Measurements from ENCODE around the gene KCTD11. TPM values are rescaled to one million over a fixed set of nuclear protein-coding genes. Genes with fewer than 3 reads are reported as not detected.

Gene KCTD11
- total and polyA plus RNA-seq, 2 experiments from 2014 or later = 16.2 to 27.2 TPM

GRCh38 chr17:7382901-7383300 is 30.9 kb downstream of the KCTD11 start:
- Histone ChIP-seq H3K9ac (no peak overlapping the region), H3K9me2 (ENCODE audit: insufficient read depth) (no peaks in the 10 kb centered on the region), H3K4me3 (no peak overlapping the region), H4K20me1 (ENCODE audit: insufficient read depth) (no peaks in the 10 kb centered on the region), H3K79me2 (ENCODE audit: insufficient read depth) (no peaks in the 10 kb centered on the region), H3F3A (ENCODE audit: insufficient read depth) (no peaks in the 10 kb centered on the region), H3K27me3 (replicated peaks; ENCODE audit: insufficient read depth) (no peaks in the 10 kb centered on the region), H3K4me1 (ENCODE audit: insufficient read depth) (peaks cover 6% of the 10 kb centered on the region), H3K4me2 (ENCODE audit: unreplicated experiment) (no peak overlapping the region), H3K36me3 (ENCODE audit: low read depth) (no peaks in the 10 kb centered on the region), H3K9me3 (ENCODE audit: low read depth) (no peaks in the 10 kb centered on the region), H3K27ac (no peak overlapping the region), H2AFZ (no peak overlapping the region)
- TF ChIP-seq EZH2 (IDR thresholded peaks at IDR 0.05; ENCODE audit: insufficient read depth, poor library complexity, severe bottlenecking) = no peak
- no peak for TF ChIP-seq EZH2phosphoT487 (IDR thresholded peaks at IDR 0.05; ENCODE audit: insufficient read depth, low read depth)
- WGBS, 2 experiments (ENCODE audit: low coverage in 1 of 2, low lambda C conversion rate in 2 of 2, missing lambda C conversion rate in 2 of 2) = 77 to 82% methylated on average over 10 of the region's 10 CpGs
- in situ Hi-C loops (cut with MboI) = no loop called here
- no peak for DNase-seq

DNA sequence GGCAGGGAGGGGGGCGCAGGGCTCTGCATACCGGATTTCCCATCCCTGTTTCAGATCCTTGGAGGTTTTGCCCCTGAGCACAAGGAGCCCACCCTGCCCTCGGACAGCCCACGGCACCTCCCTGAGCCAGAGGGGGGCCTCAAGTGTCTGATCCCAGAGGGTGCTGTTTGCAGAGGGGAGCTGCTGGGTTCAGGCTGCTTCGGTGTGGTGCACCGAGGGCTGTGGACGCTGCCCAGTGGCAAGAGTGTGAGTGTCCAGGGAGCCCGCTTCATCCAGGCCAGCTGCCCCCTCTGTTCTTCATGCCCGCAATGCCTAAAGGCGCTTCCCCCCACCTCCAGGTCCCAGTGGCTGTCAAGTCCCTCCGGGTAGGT is 31.4 kb downstream of the KCTD11 start:
- H3K9ac ChIP-seq = no peak overlapping the region
- H3K4me2 ChIP-seq (ENCODE audit: unreplicated experiment) = no peak overlapping the region
- H3K27me3 ChIP-seq (replicated peaks; ENCODE audit: insufficient read depth) = no peaks in the 10 kb centered on the region
- H3K27ac ChIP-seq = no peak overlapping the region
- in situ Hi-C loops (cut with MboI) = no loop called here
- H3K4me3 ChIP-seq = no peak overlapping the region
- TF ChIP-seq EZH2phosphoT487 (IDR thresholded peaks at IDR 0.05; ENCODE audit: insufficient read depth, low read depth) (no peak), EZH2 (IDR thresholded peaks at IDR 0.05; ENCODE audit: insufficient read depth, poor library complexity, severe bottlenecking) (no peak)
- no peaks in the 10 kb centered on the region for H3K9me2 ChIP-seq (ENCODE audit: insufficient read depth)
- peaks cover under 1% of the 10 kb centered on the region; the same call in 1 of the 2 replicates for H3K36me3 ChIP-seq (ENCODE audit: low read depth)
- no peaks in the 10 kb centered on the region for H3K79me2 ChIP-seq (ENCODE audit: insufficient read depth)
- H3K9me3 ChIP-seq (ENCODE audit: low read depth) = no peaks in the 10 kb centered on the region
- H4K20me1 ChIP-seq (ENCODE audit: insufficient read depth) = no peaks in the 10 kb centered on the region
- no peaks in the 10 kb centered on the region for H3F3A ChIP-seq (ENCODE audit: insufficient read depth)
- DNase-seq = no peak
- WGBS, 2 experiments (ENCODE audit: low coverage in 1 of 2, low lambda C conversion rate in 2 of 2, missing lambda C conversion rate in 2 of 2) = 66 to 72% methylated on average over 11 of the region's 11 CpGs
- H3K4me1 ChIP-seq (ENCODE audit: insufficient read depth) = peaks cover 6% of the 10 kb centered on the region
- no peak overlapping the region for H2AFZ ChIP-seq

DNA sequence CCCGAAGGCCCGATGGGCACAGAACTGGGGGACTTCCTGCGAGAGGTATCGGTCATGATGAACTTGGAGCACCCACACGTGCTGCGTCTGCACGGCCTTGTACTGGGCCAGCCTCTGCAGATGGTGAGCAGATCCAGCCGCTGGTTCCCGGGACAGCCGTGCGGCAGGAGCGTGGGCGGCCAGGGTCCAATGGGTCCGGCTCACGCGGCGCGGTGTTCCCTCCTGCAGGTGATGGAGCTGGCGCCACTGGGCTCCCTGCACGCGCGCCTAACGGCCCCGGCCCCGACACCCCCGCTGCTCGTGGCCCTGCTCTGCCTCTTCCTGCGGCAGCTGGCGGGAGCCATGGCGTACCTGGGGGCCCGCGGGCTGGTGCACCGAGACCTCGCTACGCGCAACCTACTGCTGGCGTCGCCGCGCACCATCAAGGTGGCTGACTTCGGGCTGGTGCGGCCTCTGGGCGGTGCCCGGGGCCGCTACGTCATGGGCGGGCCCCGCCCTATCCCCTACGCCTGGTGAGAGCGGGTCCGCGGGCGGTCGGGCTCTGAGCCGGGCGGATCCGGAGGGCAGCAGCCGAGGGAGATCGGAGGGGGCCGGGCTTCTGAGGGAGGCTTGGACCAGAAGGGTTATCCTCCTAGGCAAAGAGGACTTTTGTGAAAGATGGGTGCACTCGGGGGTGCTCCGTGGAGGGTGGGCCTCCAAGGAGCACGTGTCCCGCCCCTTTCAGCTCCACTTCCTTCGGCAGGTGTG is 32.0 kb downstream of the KCTD11 start:
- DNase-seq = peak; percentile 32
- Histone ChIP-seq H2AFZ (no peak overlapping the region), H4K20me1 (ENCODE audit: insufficient read depth) (no peaks in the 10 kb centered on the region), H3K4me2 (ENCODE audit: unreplicated experiment) (no peak overlapping the region), H3K4me1 (ENCODE audit: insufficient read depth) (peaks cover 6% of the 10 kb centered on the region), H3K79me2 (ENCODE audit: insufficient read depth) (no peaks in the 10 kb centered on the region), H3K9me3 (ENCODE audit: low read depth) (no peaks in the 10 kb centered on the region), H3K9me2 (ENCODE audit: insufficient read depth) (no peaks in the 10 kb centered on the region), H3K4me3 (no peak overlapping the region), H3K27ac (no peak overlapping the region), H3K36me3 (ENCODE audit: low read depth) (peaks cover 4% of the 10 kb centered on the region; the same call in 1 of the 2 replicates), H3F3A (ENCODE audit: insufficient read depth) (no peaks in the 10 kb centered on the region), H3K27me3 (replicated peaks; ENCODE audit: insufficient read depth) (no peaks in the 10 kb centered on the region), H3K9ac (no peak overlapping the region)
- WGBS, 2 experiments (ENCODE audit: low coverage in 1 of 2, low lambda C conversion rate in 2 of 2, missing lambda C conversion rate in 2 of 2) = 29 to 32% methylated on average over 55 to 65 of the region's 65 CpGs
- TF ChIP-seq EZH2 (IDR thresholded peaks at IDR 0.05; ENCODE audit: insufficient read depth, poor library complexity, severe bottlenecking) (no peak), EZH2phosphoT487 (IDR thresholded peaks at IDR 0.05; ENCODE audit: insufficient read depth, low read depth) (no peak)
- in situ Hi-C loops (cut with MboI) = no loop called here

DNA sequence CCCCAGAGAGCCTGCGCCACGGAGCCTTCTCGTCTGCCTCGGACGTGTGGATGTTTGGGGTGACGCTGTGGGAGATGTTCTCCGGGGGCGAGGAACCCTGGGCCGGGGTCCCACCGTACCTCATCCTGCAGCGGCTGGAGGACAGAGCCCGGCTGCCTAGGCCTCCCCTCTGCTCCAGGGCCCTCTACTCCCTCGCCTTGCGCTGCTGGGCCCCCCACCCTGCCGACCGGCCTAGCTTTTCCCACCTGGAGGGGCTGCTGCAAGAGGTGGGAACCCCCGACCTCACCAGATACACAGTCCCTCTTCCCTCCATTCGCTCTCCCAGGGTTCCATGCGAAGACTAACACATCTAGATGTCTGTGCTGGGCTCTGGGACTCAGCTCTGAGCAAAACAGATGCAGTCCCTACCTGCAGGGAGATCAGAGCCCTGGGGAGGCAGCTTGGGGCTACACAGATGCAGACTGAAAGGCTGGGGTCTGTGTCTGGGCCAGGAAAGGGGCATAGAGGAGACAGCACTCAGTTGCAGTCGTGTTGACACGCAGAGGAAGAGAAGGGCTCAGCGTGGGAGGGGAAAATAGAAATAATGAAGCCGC is 32.6 kb downstream of the KCTD11 start:
- no peaks in the 10 kb centered on the region for H3K27me3 ChIP-seq (replicated peaks; ENCODE audit: insufficient read depth)
- in situ Hi-C loops (cut with MboI) = no loop called here
- H3K4me1 ChIP-seq (ENCODE audit: insufficient read depth) = peaks cover 6% of the 10 kb centered on the region
- TF ChIP-seq EZH2phosphoT487 (IDR thresholded peaks at IDR 0.05; ENCODE audit: insufficient read depth, low read depth) = no peak
- H3K9ac ChIP-seq = no peak overlapping the region
- no peaks in the 10 kb centered on the region for H3F3A ChIP-seq (ENCODE audit: insufficient read depth)
- H4K20me1 ChIP-seq (ENCODE audit: insufficient read depth) = no peaks in the 10 kb centered on the region
- no peak overlapping the region for H2AFZ ChIP-seq
- no peaks in the 10 kb centered on the region for H3K9me2 ChIP-seq (ENCODE audit: insufficient read depth)
- no peak overlapping the region for H3K27ac ChIP-seq
- H3K9me3 ChIP-seq (ENCODE audit: low read depth) = no peaks in the 10 kb centered on the region
- no peak overlapping the region for H3K4me3 ChIP-seq
- H3K4me2 ChIP-seq (ENCODE audit: unreplicated experiment) = no peak overlapping the region
- peaks cover 4% of the 10 kb centered on the region; the same call in 1 of the 2 replicates for H3K36me3 ChIP-seq (ENCODE audit: low read depth)
- no peaks in the 10 kb centered on the region for H3K79me2 ChIP-seq (ENCODE audit: insufficient read depth)
- DNase-seq = no peak
- 82 to 87% methylated on average over 23 of the region's 23 CpGs for WGBS, 2 experiments (ENCODE audit: low coverage in 1 of 2, low lambda C conversion rate in 2 of 2, missing lambda C conversion rate in 2 of 2)
